Prostate gland (tissue), 2 donors: Measurements from ENCODE around the gene GLTPD2.

ENCODE experiments used
- CTCF ChIP-seq, 4 experiments: fragments of 200-600 bp in 2 of 4; fragments of 450-650 bp in 2 of 4; sonication (generic) in 2 of 4; IDR thresholded peaks; 1 replicate in 3 of 4; 2 replicates in 1 of 4; pipeline ENCODE4 v1.5.1; 2016 to 2019; ENCODE audit warnings: antibody characterized with exemption in 4 of 4, mild to moderate bottlenecking in 2 of 4, moderate library complexity in 2 of 4
- POLR2A ChIP-seq: fragments of 450-650 bp; IDR thresholded peaks from one replicate; pipeline ENCODE4 v1.6.1; 2016; ENCODE audit warnings: antibody characterized with exemption, mild to moderate bottlenecking
- POLR2AphosphoS5 ChIP-seq: sonication (generic); formaldehyde crosslinking; IDR thresholded peaks from one replicate; pipeline ENCODE4 v1.6.1; 2017; ENCODE audit warnings: antibody characterized with exemption

GRCh38 chr17:4811471-4811870, 22.7 kb downstream of the GLTPD2 start:
- TF ChIP-seq POLR2AphosphoS5 (no peak), CTCF (IDR thresholded peaks at IDR 0.05) (no peak), POLR2A (no peak)
